GM12878 (cell line): Measurements from ENCODE around the gene ARL16. TPM values are rescaled to one million over a fixed set of nuclear protein-coding genes. Genes with fewer than 3 reads are reported as not detected.

Experiments
- ATAC-seq: fragments of 200-7000 bp; cut with Tn5 transposase; 3 replicates; pipeline ENCODE4 v1.9.1; 2020; ENCODE audit warnings: mild to moderate bottlenecking, moderate library complexity
- BruUV-seq: library from RNA; stranded (reverse); fragments of 400-500 nt; replicated peaks from 2 replicates; lab custom pipeline; 2021; lab: Mats Ljungman, UMichigan
- CTCF ChIA-PET: fragments of 300-600 bp; sonication (Branson Sonifier 250); formaldehyde crosslinking; extraction: SDS; loops from one replicate; lab custom pipeline; 2021; ENCODE audit warnings: inconsistent platforms; lab: Yijun Ruan, JAX
- POLR2A ChIA-PET: fragments of 350-600 bp; formaldehyde crosslinking; extraction: SDS; loops from one replicate; lab custom pipeline; 2021; ENCODE audit warnings: inconsistent platforms; lab: Charles Lee
- RAD21 ChIA-PET: fragments of 300-600 bp; sonication (Branson Sonifier 250); formaldehyde crosslinking; loops from one replicate; lab custom pipeline; 2023; ENCODE audit warnings: antibody characterized with exemption; ENCODE audit not compliant: unreplicated experiment; lab: Charles Lee
- SMC1A ChIA-PET: fragments of 300-600 bp; sonication (Branson Sonifier 250); formaldehyde crosslinking; loops from one replicate; lab custom pipeline; 2023; ENCODE audit not compliant: unreplicated experiment, uncharacterized antibody; lab: Charles Lee
- DNase-seq: peaks from one replicate; pipeline ENCODE4 v3.0.0-alpha.2; 2011; ENCODE audit warnings: low read depth, low spot score
- FAIRE-seq: peaks from 3 replicates; lab custom pipeline; 2011; peaks lifted over from hg19 to GRCh38; lab: Jason Lieb, UNC
- H2AFZ ChIP-seq: 2 replicates; pipeline ENCODE4 v1.6.0; 2011; ENCODE audit warnings: low read depth, low read length, control low read depth; ENCODE audit not compliant: control insufficient read depth
- H3K27ac ChIP-seq: 2 replicates; pipeline ENCODE4 v1.5.1; 2011; ENCODE audit warnings: control low read depth; ENCODE audit not compliant: control insufficient read depth, insufficient read depth
- H3K27me3 ChIP-seq, 2 experiments: replicated peaks in 1 of 2; 2 replicates each; pipeline versions ENCODE4 v1.6.0 to v1.6.1; 2011; ENCODE audit warnings: low read length in 1 of 2; ENCODE audit not compliant: control insufficient read depth in 2 of 2, insufficient read depth in 2 of 2
- H3K36me3 ChIP-seq, 2 experiments: 2 replicates each; pipeline ENCODE4 v1.5.1; 2011; ENCODE audit warnings: low read length in 1 of 2; ENCODE audit not compliant: control insufficient read depth in 2 of 2, insufficient read depth in 2 of 2
- H3K4me1 ChIP-seq: 2 replicates; pipeline ENCODE4 v1.6.1; 2011; ENCODE audit warnings: mild to moderate bottlenecking, low read length, moderate library complexity, mixed read lengths; ENCODE audit not compliant: control insufficient read depth, insufficient read depth
- H3K4me2 ChIP-seq: 2 replicates; pipeline ENCODE4 v1.6.0; 2011; ENCODE audit warnings: control low read depth; ENCODE audit not compliant: control insufficient read depth, insufficient read depth
- H3K4me3 ChIP-seq: fragments of 200-600 bp; sonication (generic); 2 replicates; pipeline ENCODE4 v1.5.1; 2016
- H3K79me2 ChIP-seq: 2 replicates; pipeline ENCODE4 v1.6.0; 2011; ENCODE audit warnings: low read length; ENCODE audit not compliant: control insufficient read depth, insufficient read depth
- H3K9ac ChIP-seq: 2 replicates; pipeline ENCODE4 v1.8.0; 2011; ENCODE audit warnings: low read length, control low read depth, mixed read lengths; ENCODE audit not compliant: control insufficient read depth, insufficient read depth
- H3K9me3 ChIP-seq: replicated peaks from 3 replicates; pipeline ENCODE4 v1.5.1; 2011; ENCODE audit warnings: mild to moderate bottlenecking, low read length; ENCODE audit not compliant: control insufficient read depth, insufficient read depth
- H4K20me1 ChIP-seq: 2 replicates; pipeline ENCODE4 v1.6.0; 2011; ENCODE audit not compliant: control insufficient read depth, insufficient read depth
- BCL11A ChIP-seq: IDR thresholded peaks from 2 replicates; pipeline ENCODE4 v1.6.1; 2011; ENCODE audit warnings: low read depth, low read length
- MTA3 ChIP-seq: IDR thresholded peaks from 2 replicates; pipeline ENCODE4 v1.6.1; 2012; ENCODE audit warnings: low read length, inconsistent platforms, borderline replicate concordance
- POLR2A ChIP-seq: IDR thresholded peaks from 2 replicates; pipeline ENCODE4 v1.6.1; 2011; ENCODE audit warnings: low read depth, mild to moderate bottlenecking, low read length
- POLR2AphosphoS5 ChIP-seq: IDR thresholded peaks from 2 replicates; pipeline ENCODE4 v1.6.1; 2011; ENCODE audit warnings: mild to moderate bottlenecking, low read length, inconsistent platforms
- RB1 ChIP-seq: fragments of 450-650 bp; formaldehyde crosslinking; IDR thresholded peaks from 2 replicates; pipeline ENCODE4 v1.6.1; 2017; ENCODE audit warnings: mild to moderate bottlenecking, borderline replicate concordance
- TARDBP ChIP-seq: IDR thresholded peaks from 2 replicates; pipeline ENCODE4 v1.6.1; 2016; ENCODE audit warnings: borderline replicate concordance
- ZNF687 ChIP-seq: fragments of 450-650 bp; IDR thresholded peaks from 2 replicates; pipeline ENCODE4 v1.6.1; 2017; ENCODE audit warnings: mild to moderate bottlenecking, moderate library complexity
- WGBS: methylation state at CpG from one replicate; pipeline ENCODE4 v1.1.6; 2016; ENCODE audit warnings: low lambda C conversion rate; ENCODE audit not compliant: insufficient replicate concordance, insufficient coverage; ENCODE audit errors: missing lambda C conversion rate; 5-methylcytosine and 5-hydroxymethylcytosine counted together
- in situ Hi-C: fragments of 300-500 bp; cut with MboI; formaldehyde crosslinking; loops from 9 replicates; pipeline ENCODE4 v1.14.3; 2018; ENCODE audit warnings: mixed read lengths
- intact Hi-C: fragments of 100-400 bp; cut with micrococcal nuclease; formaldehyde crosslinking; loops from one replicate; pipeline ENCODE4 v1.14.2; 2022; ENCODE audit not compliant: unreplicated experiment
- polyA plus RNA-seq, 11 experiments: library from polyadenylated mRNA; depleted of rRNA in 4 of 11; unstranded in 6 of 11; stranded (reverse) in 5 of 11; fragments of >200 nt; fragmentation: Nextera tagmentation in 4 of 11; fragmentation: Illumina TruSeq in 1 of 11; extraction: Ambion mirVana in 4 of 11; extraction: Trizol in 1 of 11; gene quantifications; 1 replicate in 1 of 11; 2 replicates in 10 of 11; pipeline versions ENCODE4 v1.2.1 to v1.2.3, GENCODE V29; 2011 to 2016; ENCODE audit warnings: inconsistent platforms in 2 of 11, missing spikeins in 2 of 11, low read depth in 1 of 11
- total RNA-seq, 4 experiments: library from RNA; depleted of rRNA in 3 of 4; stranded (reverse); fragments of >200 nt in 3 of 4; fragmentation: Illumina TruSeq in 1 of 4; extraction: Trizol in 1 of 4; gene quantifications; 2 replicates each; pipeline versions ENCODE4 v1.2.1 to v1.2.3, GENCODE V29; 2013 to 2021

The ARL16 gene
- total and polyA plus RNA-seq, 10 of the 15 experiments (the other 5 are each of a cell fraction or from before 2014, with no cell fraction given) = 4.7 to 47.6 (median 30.9) TPM

DNA sequence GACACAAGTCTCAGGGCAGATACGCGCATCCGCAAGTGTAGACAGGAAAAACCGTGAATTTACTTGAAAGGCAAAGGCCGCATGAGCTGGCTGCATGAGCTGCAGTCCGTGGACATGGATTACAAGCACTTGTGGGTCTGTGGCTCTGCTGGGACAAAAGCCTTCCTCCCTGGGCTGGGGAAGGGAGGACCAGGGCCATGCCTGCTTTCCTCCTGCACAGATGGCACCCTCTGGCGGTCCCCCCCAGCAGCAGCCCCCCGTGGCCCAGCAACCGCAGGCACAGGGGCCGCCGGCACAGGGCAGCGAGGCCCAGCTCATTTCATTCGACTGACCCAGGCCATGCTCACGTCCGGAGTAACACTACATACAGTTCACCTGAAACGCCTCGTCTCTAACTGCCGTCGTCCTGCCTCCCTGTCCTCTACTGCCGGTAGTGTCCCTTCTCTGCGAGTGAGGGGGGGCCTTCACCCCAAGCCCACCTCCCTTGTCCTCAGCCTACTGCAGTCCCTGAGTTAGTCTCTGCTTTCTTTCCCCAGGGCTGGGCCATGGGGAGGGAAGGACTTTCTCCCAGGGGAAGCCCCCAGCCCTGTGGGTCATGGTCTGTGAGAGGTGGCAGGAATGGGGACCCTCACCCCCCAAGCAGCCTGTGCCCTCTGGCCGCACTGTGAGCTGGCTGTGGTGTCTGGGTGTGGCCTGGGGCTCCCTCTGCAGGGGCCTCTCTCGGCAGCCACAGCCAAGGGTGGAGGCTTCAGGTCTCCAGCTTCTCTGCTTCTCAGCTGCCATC lies 17.9 kb upstream of the ARL16 start (continued):
- TF ChIP-seq ZNF687 (no peak), MTA3 (no peak), BCL11A (no peak), TARDBP (no peak)

GRCh38 chr17:81700353-81701287 lies 17.0 kb upstream of the ARL16 start:
- Histone ChIP-seq H3K9me3 (no peaks in the 10 kb centered on the region), H4K20me1 (0 out of 2 replicates have a peak, but pooled peaks cover 3% of the 10 kb centered on the region), H3K36me3 (peaks cover 20 to 26% of the 10 kb centered on the region in 2 experiments; a peak in 3 of 4 replicates), H3K4me1 (peaks cover 8% of the 10 kb centered on the region), H3K9ac (no peak overlapping the region), H3K27ac (no peak overlapping the region), H3K27me3 (no peaks in the 10 kb centered on the region), H3K4me3 (no peak overlapping the region), H2AFZ (no peak overlapping the region), H3K4me2 (peak overlapping the region; percentile 91), H3K79me2 (peaks cover 42% of the 10 kb centered on the region)
- TF ChIP-seq RB1 (no peak), POLR2A (peak; percentile 41; the same call in 1 of the 2 replicates), POLR2AphosphoS5 (0 out of 2 replicates have a peak, but pooled peaks have one; percentile 1)
- ATAC-seq (no peak), FAIRE-seq (no peak), DNase-seq (no peak)
- ChIA-PET SMC1A (no interaction called here), POLR2A (interaction anchor here (0.8 kb wide), 1 partner anchor 230 kb away, joined by 3 read pairs; no protein-coding TSS in a partner anchor), RAD21 (interaction anchor here (1.4 kb wide), 1 partner anchor 32 kb away, joined by 5 read pairs; no protein-coding TSS in a partner anchor), CTCF (interaction anchor here (1.2 to 1.4 kb wide), 2 partner anchors 11 to 35 kb away, joined by 3 read pairs; no protein-coding TSS in a partner anchor)
- intact Hi-C loops (no loop called here), in situ Hi-C loops (no loop called here)
- BruUV-seq = no TSS peak
- WGBS = 86% methylated on average over 23 of the region's 25 CpGs
